NT2/D1 (cell line): ENCODE data around the gene TNFRSF8.

Source experiments
- YY1 ChIP-seq: IDR thresholded peaks from 2 replicates; pipeline ENCODE4 v1.6.1; 2011; ENCODE audit not compliant: insufficient read length, insufficient read depth
- ZNF274 ChIP-seq: IDR thresholded peaks from 2 replicates; pipeline ENCODE4 v1.6.1; 2011; ENCODE audit warnings: mild to moderate bottlenecking, low read depth, low read length

DNA sequence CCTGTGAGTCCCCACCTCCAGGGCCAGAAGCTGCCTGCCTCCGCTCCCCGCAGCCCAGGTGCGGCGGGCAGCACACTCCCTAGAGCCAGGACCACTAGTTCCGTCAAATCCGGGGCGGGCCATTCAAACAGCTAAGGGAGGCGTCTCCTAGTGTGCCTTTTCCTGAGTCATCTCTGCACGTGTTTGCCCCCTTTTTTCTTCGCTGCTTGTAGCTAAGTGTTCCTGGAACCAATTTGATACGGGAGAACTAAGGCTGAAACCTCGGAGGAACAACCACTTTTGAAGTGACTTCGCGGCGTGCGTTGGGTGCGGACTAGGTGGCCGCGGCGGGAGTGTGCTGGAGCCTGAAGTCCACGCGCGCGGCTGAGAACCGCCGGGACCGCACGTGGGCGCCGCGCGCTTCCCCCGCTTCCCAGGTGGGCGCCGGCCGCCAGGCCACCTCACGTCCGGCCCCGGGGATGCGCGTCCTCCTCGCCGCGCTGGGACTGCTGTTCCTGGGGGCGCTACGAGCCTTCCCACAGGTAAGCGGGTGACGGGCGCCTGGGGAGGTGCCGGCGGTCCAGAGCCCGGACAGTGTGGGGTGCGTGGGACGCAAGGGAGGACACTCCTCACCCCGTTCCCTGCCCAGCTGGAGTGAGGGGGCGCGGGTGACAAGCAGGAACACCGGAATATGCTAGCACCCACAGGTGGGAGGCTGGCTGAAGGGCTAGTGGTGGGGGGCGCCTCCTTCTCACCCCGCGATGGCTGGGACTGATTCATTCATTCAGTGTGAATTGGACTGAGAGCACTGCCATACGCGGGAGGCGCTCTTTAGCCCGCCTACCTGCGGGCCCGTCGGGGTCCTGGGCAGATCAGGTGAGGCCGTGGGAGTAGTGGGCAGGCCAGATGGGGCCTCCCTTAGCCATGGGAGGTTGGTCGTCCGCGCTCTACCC, at the start of gene TNFRSF8:
- TF ChIP-seq YY1: no peak
- TF ChIP-seq ZNF274: no peak
